ENCODE data around the gene ERN1.

DNA sequence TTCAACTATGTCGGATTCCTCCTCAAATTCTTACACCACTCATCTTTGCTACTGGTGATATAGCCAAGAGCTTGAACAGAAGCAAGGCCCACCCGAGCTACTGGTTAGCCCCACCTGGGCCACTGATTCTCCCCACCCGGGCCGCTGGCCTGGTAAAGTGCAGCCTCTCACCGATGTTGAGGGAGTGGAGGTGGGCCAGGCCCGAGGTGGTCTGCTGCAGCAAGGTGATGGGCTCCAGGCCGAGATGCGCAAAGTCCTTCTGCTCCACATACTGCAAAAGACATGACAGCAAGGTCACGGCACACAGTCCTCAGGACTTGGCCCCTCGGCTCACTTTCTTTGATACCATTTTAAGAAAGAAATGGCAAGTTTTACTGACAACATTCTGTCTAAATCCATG is 76.8 kb downstream of the ERN1 start:
- TF ChIP-seq POLR2A (IDR thresholded peaks at IDR 0.05; ENCODE audit: low read depth, low read length) (no peak), POLR2AphosphoS5 (IDR thresholded peaks at IDR 0.05; ENCODE audit: low read depth, low read length) (no peak), TAF1 (IDR thresholded peaks at IDR 0.05; ENCODE audit: borderline replicate concordance, low read depth, low read length) (no peak)

All from GM12892 (cell line).